NCI-H748 (cell line): ENCODE results near the gene ICAM2.
A peak's percentile ranks its signal among the peaks of the same experiment; 100 is the strongest.

Experiments
- DNase-seq: peaks from one replicate; lab custom pipeline; 2025; ENCODE audit not compliant: unreplicated experiment; lab: John Stamatoyannopoulos, UW

ICAM2 gene

DNA sequence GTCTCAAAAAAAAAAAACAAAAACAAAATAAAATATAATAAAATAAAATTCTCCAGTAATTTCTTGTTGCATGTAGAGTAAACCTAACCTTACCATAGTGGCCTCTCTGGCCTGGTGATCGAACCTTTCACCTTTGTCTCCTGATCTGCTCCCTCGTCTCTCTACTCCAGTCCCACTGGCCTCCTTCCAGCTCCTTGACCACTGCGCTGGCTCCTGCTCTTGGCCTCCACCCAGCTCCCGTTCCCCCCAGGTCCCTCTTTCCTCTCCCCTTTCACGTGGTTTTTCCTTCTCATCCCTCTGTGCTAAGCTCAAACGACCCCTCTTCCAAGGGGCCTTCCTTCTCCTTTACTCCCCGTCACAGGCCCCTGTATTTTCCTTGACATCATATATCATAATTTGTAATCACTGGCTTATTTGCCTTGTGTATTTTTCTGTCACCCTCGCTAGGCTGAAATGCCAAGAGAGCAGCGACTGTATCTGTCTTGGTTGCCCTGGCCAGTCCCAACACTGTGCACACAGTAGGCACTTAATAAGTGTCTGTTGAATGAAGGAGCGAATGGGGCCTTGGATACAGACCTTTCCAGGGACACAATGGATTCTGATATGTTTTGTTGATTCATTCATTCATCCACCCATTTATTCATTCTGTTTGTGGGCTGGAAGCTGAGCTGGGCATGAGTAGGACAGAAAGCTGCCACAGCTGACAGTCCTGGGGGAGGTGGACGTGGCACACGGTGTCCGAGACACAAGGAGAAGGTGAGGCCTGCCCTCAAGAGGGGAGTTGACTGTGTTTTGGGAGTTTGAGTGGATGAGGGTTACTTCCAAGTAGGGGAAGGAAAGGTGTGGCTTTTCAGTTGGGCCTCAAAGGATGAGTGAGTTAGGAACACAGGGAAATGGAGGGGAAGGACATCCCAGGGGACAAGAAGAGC is 41.9 kb downstream of the ICAM2 start:
- no peak for DNase-seq

GRCh38 chr17:63976702-63977101 is 43.7 kb downstream of the ICAM2 start:
- no peak for DNase-seq

DNA sequence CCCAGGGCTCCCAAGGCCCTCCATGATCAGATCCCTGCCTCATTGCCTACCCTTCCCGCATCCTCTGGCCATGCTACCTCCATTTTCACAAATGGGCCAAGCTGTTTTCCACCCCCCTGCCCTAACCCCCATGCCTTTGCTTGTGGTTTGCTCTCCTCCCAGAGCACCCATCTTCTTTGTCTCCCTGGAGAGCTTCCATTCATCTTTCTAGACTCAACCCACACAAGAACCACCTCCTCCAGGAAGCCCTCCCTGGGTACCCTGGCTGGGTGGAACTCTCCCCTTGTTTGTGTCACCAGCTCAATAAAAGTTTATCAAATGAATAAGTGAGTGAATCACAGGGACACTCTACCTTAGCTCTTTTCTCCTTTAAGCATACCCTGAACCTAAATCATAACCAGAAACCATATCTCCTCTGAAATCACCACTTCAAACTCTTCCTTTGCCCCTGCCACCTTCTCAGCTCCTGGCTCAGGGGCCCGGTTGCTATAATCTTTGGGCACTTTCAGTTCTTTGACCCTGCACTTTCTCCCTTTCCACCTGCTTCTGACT is 44.8 kb downstream of the ICAM2 start:
- DNase-seq = no peak

DNA sequence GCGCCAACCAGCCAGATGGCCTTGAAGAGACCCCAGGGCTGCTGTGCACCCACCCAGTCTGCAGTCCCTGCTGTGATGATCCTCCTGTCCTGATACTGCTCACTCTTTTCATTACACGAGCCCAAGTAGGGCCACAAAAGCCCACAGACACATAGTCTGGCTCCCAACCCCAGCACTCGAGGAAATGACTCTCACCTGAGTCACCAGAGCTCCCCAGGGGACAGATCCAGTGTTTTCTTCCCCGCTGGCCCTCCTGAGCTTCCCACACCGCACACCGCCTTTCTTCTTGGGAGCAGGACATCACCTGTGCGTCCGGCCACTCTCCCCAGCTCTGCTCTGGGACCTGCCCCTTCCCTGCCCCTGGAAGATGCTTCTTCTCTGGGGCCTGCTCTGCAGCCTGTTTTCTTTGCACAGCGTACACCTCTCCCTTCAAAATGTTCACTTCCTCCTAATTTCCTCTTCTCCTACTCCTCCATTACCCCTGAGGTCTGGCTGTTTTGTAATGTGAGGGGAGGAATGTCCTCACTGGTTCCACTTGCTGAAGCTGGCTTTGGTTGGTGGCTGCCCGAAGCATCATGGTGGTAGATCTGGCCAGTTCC is 45.7 kb downstream of the ICAM2 start:
- DNase-seq = no peak

GRCh38 chr17:63973930-63974593 is 46.4 kb downstream of the ICAM2 start:
- DNase-seq = peak; percentile 30

DNA sequence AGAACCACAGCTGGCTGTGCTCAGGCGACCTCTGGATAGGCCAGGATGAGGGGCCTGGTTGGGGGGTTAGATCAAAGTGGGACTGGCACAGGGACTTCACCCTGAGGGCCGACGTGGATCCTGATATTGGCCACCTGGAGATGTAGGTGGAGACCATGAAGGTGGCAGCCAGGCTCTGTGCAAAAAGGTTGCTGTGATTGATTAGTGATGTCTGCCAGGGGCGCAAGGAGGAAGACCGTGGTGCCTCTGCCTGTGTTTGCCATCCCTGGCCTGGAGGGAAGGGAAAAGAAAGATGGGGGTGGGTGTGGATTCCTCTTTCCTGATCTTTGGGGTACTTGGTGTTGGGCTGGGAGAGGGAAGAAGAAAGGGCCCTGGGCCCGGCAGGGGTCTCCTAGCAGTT is 47.2 kb downstream of the ICAM2 start:
- no peak for DNase-seq

DNA sequence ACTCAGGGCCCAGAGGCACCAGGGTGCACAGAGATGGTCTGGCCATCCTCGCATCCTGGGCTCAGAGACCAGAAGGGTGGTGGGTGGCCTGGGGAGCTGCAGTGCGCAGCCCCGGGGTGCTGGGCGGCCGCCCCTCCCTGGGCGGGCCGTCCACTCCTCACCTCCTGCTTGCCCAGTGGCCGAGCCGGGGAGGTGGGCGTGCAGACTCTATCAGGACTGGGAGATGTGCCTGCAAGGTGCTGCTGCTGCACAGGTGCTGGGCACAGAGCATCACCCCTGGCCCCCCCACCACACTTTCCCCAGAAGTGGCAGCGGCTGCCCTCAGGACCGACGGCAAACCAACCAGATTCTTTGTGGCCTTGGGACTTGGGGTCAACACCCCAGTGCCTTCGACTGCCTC is 47.6 kb downstream of the ICAM2 start, which contains the start of gene SCN4A:
SCN4A (minus strand) TSS at position 123 of the 400 bp plus-strand sequence; CDS start at position 46, 77 bp downstream.
- no peak for DNase-seq

DNA sequence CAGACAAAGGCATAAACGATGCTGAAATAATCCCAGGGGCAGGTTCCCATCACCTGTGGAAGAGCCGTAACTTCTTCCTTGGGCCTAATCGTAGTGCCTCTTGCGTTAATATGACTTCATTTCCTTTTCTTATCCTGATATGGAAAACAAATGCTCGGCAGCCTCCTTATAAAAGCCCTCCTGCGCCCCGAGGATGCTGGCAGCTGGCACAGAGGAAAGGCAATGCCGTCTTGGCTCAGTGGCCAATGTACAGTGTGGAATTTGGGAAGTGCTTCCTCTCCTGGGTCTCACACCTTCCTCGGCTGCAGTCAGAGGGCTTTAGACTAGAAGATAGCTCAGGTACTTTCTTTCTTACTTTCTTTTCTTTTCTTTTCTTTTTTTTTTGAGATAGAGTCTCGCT is 51.2 kb downstream of the ICAM2 start:
- no peak for DNase-seq

- DNase-seq = no peak
Measured at GRCh38 chr17:63967953-63968352, 52.5 kb downstream of the ICAM2 start.

DNA sequence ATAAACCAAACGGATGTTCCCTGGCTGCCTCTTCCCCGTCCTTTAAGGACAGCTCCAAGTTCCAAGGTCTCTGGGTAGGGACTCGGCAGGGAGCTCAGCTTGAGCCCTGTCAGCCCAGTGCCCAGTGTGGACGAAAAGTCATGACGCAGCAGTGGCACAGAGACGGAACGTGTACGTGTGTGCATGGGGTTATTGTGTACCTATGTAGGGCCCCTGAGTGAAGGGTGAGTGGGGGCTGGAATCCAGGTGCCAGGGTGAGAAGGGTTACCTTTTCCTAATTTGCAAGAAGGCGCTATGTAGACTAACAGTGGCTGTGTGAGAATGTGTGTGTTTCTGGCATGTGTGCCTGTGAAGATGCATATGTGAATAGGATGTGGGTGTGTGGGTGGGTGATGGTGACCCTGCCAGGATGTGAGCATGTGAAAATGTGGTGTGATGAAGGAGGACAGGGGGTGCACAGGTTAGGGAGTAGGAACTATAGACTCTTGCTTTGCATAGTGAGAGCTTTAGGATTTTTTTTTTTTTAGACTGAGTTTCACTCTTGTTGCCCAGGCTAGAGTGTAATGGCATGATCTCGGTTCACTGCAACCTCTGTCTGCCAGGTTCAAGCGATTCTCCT is 53.7 kb downstream of the ICAM2 start:
- no peak for DNase-seq

DNA sequence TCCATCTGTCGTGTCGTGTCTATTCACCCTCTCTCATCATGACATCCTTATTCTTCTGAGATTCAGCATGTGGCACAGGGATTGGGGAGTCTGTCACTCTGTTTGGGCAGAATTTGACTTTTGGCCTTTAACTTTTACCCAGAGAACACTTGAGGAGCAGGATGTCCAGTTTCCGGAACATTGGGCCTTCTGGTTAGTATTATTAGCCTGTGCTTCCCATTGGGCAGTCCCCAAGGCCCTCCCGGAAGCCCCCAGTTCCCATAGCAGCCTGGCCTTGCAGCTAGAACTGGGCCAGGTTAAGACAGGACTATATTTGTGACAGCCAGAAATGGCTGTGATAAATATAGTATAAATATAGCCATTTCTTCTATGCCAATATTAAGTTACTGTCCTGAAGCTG is 57.3 kb downstream of the ICAM2 start:
- no peak for DNase-seq

DNA sequence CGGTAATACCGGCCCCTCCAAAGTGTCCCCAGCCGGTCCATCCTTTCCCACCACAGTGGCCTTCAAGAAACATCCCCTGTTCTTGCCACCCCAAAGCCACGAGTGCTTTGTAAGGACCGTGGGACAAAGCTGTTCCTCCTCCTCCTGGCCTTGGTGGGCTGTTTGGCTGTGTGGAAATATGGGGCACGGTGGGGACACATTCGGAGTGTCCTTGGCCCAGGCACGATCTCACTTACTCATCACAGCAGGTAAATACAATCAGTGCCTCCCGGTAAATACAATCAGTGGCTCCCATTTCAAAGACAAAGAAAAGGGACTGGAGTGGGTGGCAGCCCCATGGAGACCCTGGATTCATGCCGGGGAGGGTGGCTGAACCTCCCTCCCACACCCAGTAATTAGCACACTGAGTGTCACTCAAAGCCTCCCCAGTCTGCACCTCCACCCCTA is 58.1 kb downstream of the ICAM2 start:
- DNase-seq = no peak

DNA sequence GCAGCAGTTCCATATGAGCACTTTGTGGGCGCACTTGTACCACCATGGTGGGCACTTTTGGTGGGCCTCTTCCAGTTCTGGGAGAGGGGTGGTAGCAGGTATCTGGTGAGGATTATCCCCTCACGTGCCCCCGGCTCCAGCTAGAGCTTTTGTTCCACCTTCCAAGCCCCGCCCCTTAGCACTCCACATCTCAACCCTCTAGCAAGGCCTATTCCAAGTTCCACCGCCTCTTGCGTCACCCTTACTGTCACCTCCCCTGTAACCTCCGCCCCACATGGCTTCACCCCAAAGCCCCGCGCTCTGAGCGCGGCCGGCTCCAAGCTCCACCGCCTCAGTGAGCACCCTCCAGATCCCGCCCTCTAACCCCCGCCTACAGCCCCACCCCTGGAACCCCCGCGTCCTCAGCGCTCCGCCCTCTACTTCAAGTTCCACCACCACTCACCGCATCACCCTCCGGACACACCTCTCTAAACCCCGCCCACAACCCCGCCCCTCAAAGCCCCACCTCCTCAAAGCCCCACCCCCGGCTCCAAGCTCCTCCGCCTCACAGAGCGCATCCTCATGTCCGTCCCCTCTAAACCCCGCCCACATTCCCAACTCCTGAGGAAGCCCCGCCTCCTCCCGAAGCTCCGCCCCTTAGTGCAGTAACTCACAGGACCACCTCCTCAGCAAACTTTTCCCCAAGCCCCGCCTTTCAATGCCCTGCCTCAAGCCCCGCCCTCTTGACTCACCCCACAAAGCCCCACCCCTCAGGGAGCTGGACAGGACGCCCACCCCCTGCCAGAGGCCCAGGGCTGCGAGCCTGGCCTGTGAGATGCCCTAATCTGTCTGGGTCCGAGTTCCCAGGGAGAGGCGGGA is 58.8 kb downstream of the ICAM2 start:
- DNase-seq = no peak

GRCh38 chr17:63960430-63960829 is 60.0 kb downstream of the ICAM2 start:
- DNase-seq = no peak

GRCh38 chr17:63960006-63960405 is 60.4 kb downstream of the ICAM2 start:
- no peak for DNase-seq

- no peak for DNase-seq
Measured at GRCh38 chr17:63956296-63956920, 64.0 kb downstream of the ICAM2 start.

DNA sequence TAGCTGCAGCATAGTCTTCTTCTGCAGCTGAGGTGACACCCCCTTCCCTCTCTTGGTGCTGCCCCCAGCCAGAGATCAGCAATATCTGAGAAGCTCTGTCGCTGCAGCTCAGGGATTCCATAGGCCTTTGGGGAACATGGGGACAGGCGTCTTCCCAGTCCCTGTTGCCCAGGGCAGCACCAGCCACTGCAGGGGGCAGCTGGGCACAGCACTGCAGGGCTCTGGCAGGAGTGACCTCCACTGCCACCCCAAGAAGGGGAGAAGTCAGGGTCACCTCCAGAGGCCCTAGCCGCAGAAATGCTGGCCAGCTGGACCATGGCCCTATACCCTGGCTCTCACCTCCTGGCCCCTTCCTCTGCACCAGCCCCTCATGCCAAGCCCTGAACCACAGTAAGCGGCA is 64.6 kb downstream of the ICAM2 start:
- no peak for DNase-seq

GRCh38 chr17:63955232-63955631 is 65.2 kb downstream of the ICAM2 start:
- DNase-seq = no peak

DNA sequence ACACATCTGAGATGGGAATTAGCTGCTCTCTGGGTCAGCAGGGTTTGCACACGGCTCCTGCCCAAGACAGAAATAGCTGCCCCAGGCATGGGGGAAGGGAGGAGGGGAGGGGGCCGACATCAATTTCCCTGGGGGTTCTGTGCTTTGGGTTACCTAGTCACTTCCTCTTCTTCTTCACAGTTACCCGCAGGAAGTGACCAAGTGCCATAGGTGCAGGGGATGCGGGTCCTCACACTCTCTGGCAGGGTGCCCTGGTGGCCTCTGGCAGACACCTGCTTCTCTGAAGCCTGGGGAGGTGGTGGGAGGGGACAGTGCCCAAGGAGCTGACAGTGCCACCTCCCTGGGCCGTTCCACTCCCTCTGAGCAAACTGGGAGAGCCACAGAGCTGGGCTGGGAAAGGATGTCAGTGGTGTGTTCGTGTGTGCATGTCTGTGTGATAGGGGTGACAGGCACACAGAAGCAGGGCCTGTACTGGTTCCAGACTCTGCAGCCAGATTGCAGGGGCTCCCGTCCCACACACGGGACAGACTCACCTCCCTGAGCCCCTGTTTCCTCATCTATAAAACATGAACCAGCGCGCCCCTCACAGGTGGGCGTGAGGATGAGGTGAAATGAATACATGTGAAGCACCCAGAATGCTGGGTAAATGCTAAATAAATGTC is 65.9 kb downstream of the ICAM2 start:
- no peak for DNase-seq
